Activated CD4-positive, alpha-beta T cell treated with anti-CD3 and anti-CD28 coated beads for 48 hours (primary cell): ENCODE results near the gene KATNAL1.
"Not testable (repeated sequence)": the region's sequence is repeated elsewhere in the genome, so short reads cannot be mapped to it uniquely, and the experiment has no call there.

Experiments used
- DNase-seq: peaks from one replicate; pipeline ENCODE4 v3.0.0-alpha.2; 2020

The KATNAL1 gene

GRCh38 chr13:30196025-30196424 is 111.3 kb downstream of the KATNAL1 start:
- no peak for DNase-seq

GRCh38 chr13:30194906-30195305 is 112.4 kb downstream of the KATNAL1 start:
- no peak for DNase-seq

DNA sequence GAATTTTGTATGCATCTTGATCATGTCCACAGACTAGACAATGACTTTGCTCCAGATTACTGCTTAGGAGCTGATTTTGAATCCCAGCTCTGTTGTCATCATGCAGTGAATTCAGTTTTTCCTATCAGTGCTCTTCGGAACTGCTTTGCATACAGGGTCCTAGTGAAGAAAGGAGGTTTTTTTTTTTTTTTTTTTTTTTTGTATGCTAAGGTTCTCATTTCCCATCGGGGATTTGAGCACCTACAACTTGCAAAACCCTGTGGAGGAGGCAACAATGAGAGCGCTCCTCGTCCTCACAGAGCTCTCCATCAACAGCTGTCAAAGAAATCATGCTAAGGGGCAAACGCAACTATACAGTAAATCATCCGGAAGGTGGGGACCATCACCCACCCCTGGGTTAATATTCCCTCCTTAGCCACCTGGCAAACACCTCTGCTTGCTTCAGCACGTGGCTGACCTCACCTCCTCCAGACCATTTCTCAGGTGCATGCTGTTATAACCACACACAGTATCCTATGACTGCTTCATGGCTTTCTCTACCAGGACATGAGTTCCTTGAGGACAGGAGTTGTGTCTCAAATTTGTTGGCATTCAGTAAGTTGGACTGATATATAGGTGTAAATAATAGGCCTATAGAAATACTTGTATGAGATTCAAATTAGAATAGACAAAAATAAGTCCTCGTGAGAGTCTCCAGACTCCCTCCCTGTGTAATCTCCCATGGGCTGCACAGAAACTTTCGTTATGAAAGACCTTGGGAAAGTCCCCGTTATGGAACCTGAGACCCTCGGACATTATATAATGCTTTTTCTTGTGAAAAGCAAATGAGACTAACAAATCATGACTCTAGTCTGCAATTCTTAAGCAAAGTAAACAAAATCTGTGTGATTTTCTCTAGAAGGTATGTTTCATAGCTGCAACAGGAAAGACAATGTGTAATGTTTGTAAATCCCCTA is 113.8 kb downstream of the KATNAL1 start:
- no peak for DNase-seq

- DNase-seq: no peak
Observed at GRCh38 chr13:30192320-30193093, 114.8 kb downstream of the KATNAL1 start.

- DNase-seq: no peak
Observed at GRCh38 chr13:30191491-30192100, 115.8 kb downstream of the KATNAL1 start.

DNA sequence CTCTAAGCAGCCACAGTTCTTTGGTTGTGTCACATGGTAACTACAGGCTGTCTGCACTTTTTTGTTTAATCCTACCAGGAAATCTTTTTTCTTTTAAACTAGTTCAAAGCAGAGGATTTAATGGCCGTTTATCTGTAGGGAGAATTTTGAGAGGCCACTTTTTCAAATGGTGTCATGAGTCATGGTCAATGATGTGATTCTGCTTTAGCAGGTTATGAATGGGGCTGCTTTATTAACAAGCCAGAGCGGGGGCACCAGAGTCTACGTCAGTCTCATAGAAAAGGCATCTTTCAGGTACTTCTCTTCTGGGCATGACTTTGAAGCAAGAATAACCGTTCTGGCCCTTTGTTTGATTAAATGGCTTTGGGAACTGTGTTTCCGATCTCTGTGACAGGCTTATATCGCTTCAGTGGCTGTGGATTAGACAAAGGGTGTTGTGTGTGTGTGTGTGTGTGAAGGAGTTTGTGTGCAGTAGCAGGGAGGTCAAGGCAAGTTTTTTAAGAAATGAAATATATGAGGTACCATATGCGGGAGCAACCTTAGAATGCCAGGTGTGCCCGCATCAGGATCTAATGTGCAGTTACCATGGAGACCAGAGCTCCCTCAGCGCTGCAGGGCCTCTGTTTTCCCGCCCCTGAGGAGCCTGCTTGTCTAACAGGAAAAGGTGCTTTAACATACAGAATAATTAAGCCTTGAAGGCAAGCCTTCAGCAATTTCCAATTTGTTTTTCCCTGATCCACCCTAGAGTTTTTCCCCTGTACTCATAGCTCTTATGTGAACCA is 120.5 kb downstream of the KATNAL1 start:
- DNase-seq: no peak

- no peak for DNase-seq
Observed at GRCh38 chr13:30181888-30182651, 125.3 kb downstream of the KATNAL1 start.

GRCh38 chr13:30179597-30180276 is 127.6 kb downstream of the KATNAL1 start:
- no peak for DNase-seq

- no peak for DNase-seq
Observed at GRCh38 chr13:30178976-30179375, 128.4 kb downstream of the KATNAL1 start.

- DNase-seq: no peak
Observed at GRCh38 chr13:30175166-30175565, 132.2 kb downstream of the KATNAL1 start.

- not testable (repeated sequence) for DNase-seq
Observed at GRCh38 chr13:30174250-30174649, 133.1 kb downstream of the KATNAL1 start.

DNA sequence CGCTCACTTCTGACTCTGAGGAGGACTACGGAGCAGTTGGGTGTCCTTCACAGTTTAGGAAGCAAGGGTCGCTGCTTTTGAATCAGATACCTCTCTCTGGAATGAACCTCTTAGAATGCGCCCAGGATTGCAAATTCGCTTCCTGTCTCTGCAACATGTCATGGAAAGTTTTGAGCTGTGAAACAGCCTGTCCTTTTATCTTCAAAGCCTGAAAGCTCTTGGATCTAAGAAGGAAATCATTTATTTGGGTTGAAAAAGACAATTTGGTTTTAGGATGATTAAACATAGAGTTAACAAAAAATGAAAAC is 134.1 kb downstream of the KATNAL1 start:
- no peak for DNase-seq

GRCh38 chr13:30172593-30173302 is 134.6 kb downstream of the KATNAL1 start:
- DNase-seq: no peak

DNA sequence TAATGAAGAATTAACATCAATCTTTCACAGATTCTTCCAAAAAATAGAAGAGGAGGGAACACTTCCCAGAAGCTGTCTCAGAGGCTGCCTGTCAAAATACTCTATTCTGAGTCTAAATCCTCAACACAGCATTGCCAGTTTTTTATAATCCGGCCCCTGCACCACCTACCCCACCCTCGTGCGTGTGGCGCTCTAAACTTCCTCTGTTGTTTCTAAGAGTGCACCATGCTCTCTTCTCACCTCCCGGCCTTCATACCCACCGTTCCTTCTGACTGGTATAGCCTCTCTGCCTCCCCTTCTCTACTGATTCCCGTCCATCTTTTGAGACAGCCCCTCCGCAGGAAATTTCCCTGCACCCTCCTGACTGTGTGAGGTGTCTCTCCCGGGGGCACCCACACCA is 136.8 kb downstream of the KATNAL1 start:
- DNase-seq: no peak

GRCh38 chr13:30169442-30169841 is 137.9 kb downstream of the KATNAL1 start:
- no peak for DNase-seq

DNA sequence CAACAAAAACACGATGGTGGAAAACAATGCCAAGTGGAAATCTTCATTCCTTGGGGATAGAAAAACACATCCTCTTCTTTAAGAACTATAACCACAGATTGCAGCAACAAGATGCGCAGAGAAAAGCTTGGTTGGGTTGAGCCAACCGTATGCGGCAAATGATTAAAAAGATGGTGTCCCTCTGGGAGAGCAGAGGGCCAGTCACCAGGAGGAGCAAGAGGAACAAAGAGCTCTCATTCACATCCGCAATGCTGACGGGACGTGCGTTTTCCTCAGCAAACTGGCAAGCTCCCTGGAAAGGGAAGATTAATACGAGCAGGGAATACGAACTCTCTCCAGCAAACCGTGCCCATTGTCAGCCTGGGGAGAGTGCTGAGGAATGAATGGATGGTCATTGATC is 141.6 kb downstream of the KATNAL1 start:
- DNase-seq: no peak

DNA sequence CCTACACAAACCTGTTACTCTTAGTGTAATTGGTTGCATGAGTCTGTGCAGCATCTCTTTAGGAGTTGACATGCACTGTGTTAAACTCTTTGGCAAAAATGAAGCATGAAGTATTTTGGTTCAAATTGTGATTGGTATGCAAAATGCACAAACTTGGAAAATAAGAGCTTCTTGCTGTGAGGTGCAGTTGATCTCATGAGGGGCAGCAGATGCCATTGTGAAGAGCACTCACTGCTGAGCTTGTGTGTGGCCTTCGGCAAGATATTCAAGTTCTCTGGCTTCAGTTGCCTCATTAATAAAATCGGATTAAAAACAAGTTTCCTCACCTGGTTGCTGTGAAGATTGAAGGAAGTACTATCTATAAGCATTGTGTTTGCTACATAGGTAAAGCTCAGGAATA is 142.3 kb downstream of the KATNAL1 start:
- no peak for DNase-seq

DNA sequence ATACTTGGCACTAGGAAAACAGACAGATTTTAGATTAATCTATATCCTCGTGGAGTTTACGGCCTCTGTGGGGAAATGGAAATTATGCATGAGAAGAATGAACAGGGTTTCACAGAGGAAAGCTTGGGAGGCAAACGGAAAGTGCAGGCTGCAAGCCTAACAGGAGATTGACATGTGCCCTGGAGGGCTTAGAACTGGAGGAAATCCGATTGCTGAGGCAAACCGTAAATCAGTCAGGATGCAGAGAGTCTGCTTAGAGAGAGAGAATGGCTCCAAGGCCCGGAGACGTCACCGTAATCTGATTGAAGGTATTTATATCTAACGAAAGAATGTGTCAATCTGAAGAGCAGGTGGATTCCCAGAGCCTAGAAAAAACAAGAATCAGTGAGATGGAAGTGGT is 143.2 kb downstream of the KATNAL1 start:
- no peak for DNase-seq

GRCh38 chr13:30163441-30163840 is 143.9 kb downstream of the KATNAL1 start:
- DNase-seq: no peak

GRCh38 chr13:30159446-30159839 is 147.9 kb downstream of the KATNAL1 start:
- DNase-seq: peak; percentile 72
